Endothelial cell of umbilical vein (primary cell): ENCODE data around the gene UBTD1. TPM values are rescaled to one million over a fixed set of nuclear protein-coding genes. Genes with fewer than 3 reads are reported as not detected.

Experiments used
- BruUV-seq: library from RNA; stranded (reverse); fragments of 400-500 nt; replicated peaks from 2 replicates; lab custom pipeline; 2021; lab: Mats Ljungman, UMichigan
- CTCF ChIA-PET: fragments of 300-600, 350-600 bp; sonication (Branson Sonifier 250); formaldehyde crosslinking; loops from one replicate; lab custom pipeline; 2021; ENCODE audit warnings: antibody characterized with exemption, inconsistent platforms; lab: Charles Lee
- POLR2A ChIA-PET: fragments of 300-600, 350-600 bp; sonication (Branson Sonifier 250); formaldehyde crosslinking; loops from one replicate; lab custom pipeline; 2021; ENCODE audit warnings: antibody characterized with exemption, inconsistent platforms; lab: Charles Lee
- DNase-seq: peaks from one replicate; pipeline ENCODE4 v3.0.0-alpha.2; 2011; ENCODE audit warnings: low read depth, low spot score
- FAIRE-seq: peaks from 2 replicates; lab custom pipeline; 2011; peaks lifted over from hg19 to GRCh38; lab: Jason Lieb, UNC
- H2AFZ ChIP-seq: 2 replicates; pipeline ENCODE4 v1.6.0; 2012; ENCODE audit warnings: low read depth, low read length, control low read depth, inconsistent platforms
- H3K27ac ChIP-seq: 2 replicates; pipeline ENCODE4 v1.5.1; 2011; ENCODE audit warnings: low read depth, mild to moderate bottlenecking, control low read depth, low read length, moderate library complexity; ENCODE audit not compliant: insufficient read depth
- H3K27me3 ChIP-seq, 2 experiments: 2 replicates each; pipeline versions ENCODE4 v1.6.0 to v1.6.1; 2011; ENCODE audit warnings: low read length in 2 of 2, mixed read lengths in 1 of 2; ENCODE audit not compliant: control insufficient read depth in 2 of 2, insufficient read depth in 2 of 2
- H3K36me3 ChIP-seq, 2 experiments: 2 replicates in 1 of 2; 3 replicates in 1 of 2; pipeline ENCODE4 v1.5.1; 2011; ENCODE audit warnings: low read length in 2 of 2, mild to moderate bottlenecking in 1 of 2, moderate library complexity in 1 of 2; ENCODE audit not compliant: control insufficient read depth in 2 of 2, insufficient read depth in 2 of 2; ENCODE audit errors: extremely low read depth in 1 of 2
- H3K4me1 ChIP-seq: 3 replicates; pipeline ENCODE4 v1.5.1; 2011; ENCODE audit warnings: mild to moderate bottlenecking, low read length; ENCODE audit not compliant: control insufficient read depth, insufficient read depth; ENCODE audit errors: extremely low read depth
- H3K4me2 ChIP-seq: 2 replicates; pipeline ENCODE4 v1.6.1; 2011; ENCODE audit warnings: low read length, control low read depth, mixed read lengths; ENCODE audit not compliant: insufficient read depth
- H3K4me3 ChIP-seq, 3 experiments: fragments of 200-600 bp in 1 of 3; sonication (generic), shearing (Covaris generic) in 1 of 3; replicated peaks in 1 of 3; 2 replicates each; pipeline ENCODE4 v1.5.1; 2011 to 2016; ENCODE audit warnings: control low read depth in 3 of 3, low read length in 3 of 3, mild to moderate bottlenecking in 2 of 3, inconsistent platforms in 1 of 3, low read depth in 1 of 3, moderate library complexity in 1 of 3; ENCODE audit not compliant: insufficient read depth in 1 of 3
- H3K79me2 ChIP-seq: 2 replicates; pipeline ENCODE4 v1.6.0; 2012; ENCODE audit warnings: low read length, inconsistent platforms; ENCODE audit not compliant: control insufficient read depth, insufficient read depth
- H3K9ac ChIP-seq: replicated peaks from 2 replicates; pipeline ENCODE3; 2011; ENCODE audit warnings: low read length, control low read depth; ENCODE audit not compliant: insufficient read depth; ENCODE audit errors: extremely low read depth
- H3K9me1 ChIP-seq: replicated peaks from 3 replicates; pipeline ENCODE4 v1.6.0; 2011; ENCODE audit warnings: mild to moderate bottlenecking, low read length; ENCODE audit not compliant: control insufficient read depth, insufficient read depth; ENCODE audit errors: extremely low read depth
- H3K9me3 ChIP-seq: replicated peaks from 2 replicates; pipeline ENCODE4 v1.5.1; 2012; ENCODE audit warnings: low read length, inconsistent platforms; ENCODE audit not compliant: control insufficient read depth, insufficient read depth
- H4K20me1 ChIP-seq: replicated peaks from 2 replicates; pipeline ENCODE3; 2011; ENCODE audit warnings: mild to moderate bottlenecking, low read length; ENCODE audit not compliant: control insufficient read depth, insufficient read depth; ENCODE audit errors: extremely low read depth
- EZH2 ChIP-seq: IDR thresholded peaks from 2 replicates; pipeline ENCODE4 v1.6.1; 2012; ENCODE audit warnings: borderline replicate concordance, low read depth, mild to moderate bottlenecking, moderate library complexity, low read length, inconsistent platforms; ENCODE audit not compliant: severe bottlenecking
- FOS ChIP-seq: IDR thresholded peaks from 2 replicates; pipeline ENCODE4 v1.6.1; 2011; ENCODE audit warnings: mild to moderate bottlenecking, low read length, moderate library complexity, borderline replicate concordance; ENCODE audit not compliant: insufficient read depth
- JUN ChIP-seq: IDR thresholded peaks from 2 replicates; pipeline ENCODE4 v1.6.1; 2011; ENCODE audit warnings: borderline replicate concordance, low read depth; ENCODE audit not compliant: insufficient read length, insufficient read depth
- MAX ChIP-seq: IDR thresholded peaks from 2 replicates; pipeline ENCODE4 v1.6.1; 2011; ENCODE audit not compliant: insufficient read depth, insufficient read length
- MYC ChIP-seq: IDR thresholded peaks from one replicate; pipeline ENCODE4 v1.6.1; 2011; ENCODE audit warnings: mild to moderate bottlenecking, low read depth, low read length
- POLR2A ChIP-seq: IDR thresholded peaks from 2 replicates; pipeline ENCODE4 v1.6.1; 2012; ENCODE audit warnings: low read depth, mild to moderate bottlenecking, control low read depth, low read length
- POLR2AphosphoS5 ChIP-seq: IDR thresholded peaks from 2 replicates; pipeline ENCODE4 v1.6.1; 2012; ENCODE audit warnings: low read depth, mild to moderate bottlenecking, control low read depth, low read length, moderate library complexity; ENCODE audit not compliant: insufficient read depth
- dilution Hi-C: fragments of 300-500 bp; cut with MboI; formaldehyde crosslinking; loops from one replicate; pipeline ENCODE4 v1.15.0; 2019; ENCODE audit warnings: low sequenced_read_pairs; ENCODE audit not compliant: extremely low pct_ligation_motif_present
- intact Hi-C: fragments of 100-400 bp; cut with micrococcal nuclease; formaldehyde crosslinking; loops from one replicate; pipeline ENCODE4 v1.10.0; 2022
- polyA plus RNA-seq, 4 experiments: library from polyadenylated mRNA; depleted of rRNA in 3 of 4; stranded (reverse) in 3 of 4; unstranded in 1 of 4; fragments of >200 nt; gene quantifications; 2 replicates each; pipeline versions ENCODE4 v1.2.1 to v1.2.3, GENCODE V29; 2011 to 2012; ENCODE audit warnings: missing spikeins in 1 of 4
- total RNA-seq: library from RNA; stranded (reverse); gene quantifications from 2 replicates; pipeline ENCODE4 v1.2.3, GENCODE V29; 2021
- TF ChIP-seq, protein P1 (sequence below), 2 donors: IDR thresholded peaks; 1 replicate in 1 of 2; 2 replicates in 1 of 2; pipeline ENCODE4 v1.5.1; 2011; ENCODE audit warnings: low read length in 2 of 2, mild to moderate bottlenecking in 2 of 2, moderate library complexity in 2 of 2, control low read depth in 1 of 2, inconsistent platforms in 1 of 2, low read depth in 1 of 2; ENCODE audit not compliant: insufficient read depth in 1 of 2; ENCODE audit errors: extremely low read depth in 1 of 2

Gene UBTD1
- total and polyA plus RNA-seq, 2 donors (not counting 3 experiments of a cell fraction or from before 2014, with no cell fraction given), result 42.6 to 63.7 TPM

DNA sequence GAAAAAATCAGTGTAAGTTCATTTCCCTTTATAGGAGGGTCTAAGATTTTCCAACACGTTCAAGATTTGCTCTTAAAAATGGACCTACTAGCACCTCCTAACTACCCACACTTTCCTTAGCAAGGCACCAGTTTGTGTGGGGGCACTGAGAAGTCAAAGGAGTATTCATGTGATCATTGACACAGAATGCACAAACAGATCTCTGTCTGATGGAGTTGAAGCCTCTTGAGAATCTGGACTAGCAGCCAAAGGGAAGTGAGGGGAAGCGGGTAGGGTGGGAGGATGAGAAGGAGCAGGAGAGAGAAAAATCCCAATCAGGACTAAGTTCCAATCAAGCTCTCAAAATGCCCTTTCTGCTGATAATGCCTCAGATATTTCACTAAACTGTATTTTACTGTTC lies 4.6 kb upstream of the UBTD1 start:
- no peak for FAIRE-seq
- intact Hi-C loops, result loop anchor here (10.0 kb wide), 1 partner anchor 241 kb away; the partner anchor contains the start of gene ZFYVE27
- CTCF ChIA-PET, result interaction anchor here (0.7 to 2.0 kb wide), 3 partner anchors 11 to 59 kb away, joined by 3 to 12 read pairs (median 3); no protein-coding TSS in a partner anchor

More for the DNA sequence above, 4.6 kb upstream of the UBTD1 start:
- H2AFZ ChIP-seq, result no peak overlapping the region
- no peak overlapping the region for H3K27ac ChIP-seq
- H4K20me1 ChIP-seq, result peaks cover 2% of the 10 kb centered on the region
- POLR2A ChIA-PET, result no interaction called here
- H3K4me1 ChIP-seq, result peaks cover 21% of the 10 kb centered on the region
- H3K4me2 ChIP-seq, result no peak overlapping the region
- H3K4me3 ChIP-seq, result no peak overlapping the region
- H3K9ac ChIP-seq, result no peak overlapping the region
- TF ChIP-seq MYC (no peak), EZH2 (no peak), POLR2AphosphoS5 (no peak), FOS (no peak), POLR2A (no peak), MAX (no peak), JUN (no peak)
- TF ChIP-seq, protein P1, sequence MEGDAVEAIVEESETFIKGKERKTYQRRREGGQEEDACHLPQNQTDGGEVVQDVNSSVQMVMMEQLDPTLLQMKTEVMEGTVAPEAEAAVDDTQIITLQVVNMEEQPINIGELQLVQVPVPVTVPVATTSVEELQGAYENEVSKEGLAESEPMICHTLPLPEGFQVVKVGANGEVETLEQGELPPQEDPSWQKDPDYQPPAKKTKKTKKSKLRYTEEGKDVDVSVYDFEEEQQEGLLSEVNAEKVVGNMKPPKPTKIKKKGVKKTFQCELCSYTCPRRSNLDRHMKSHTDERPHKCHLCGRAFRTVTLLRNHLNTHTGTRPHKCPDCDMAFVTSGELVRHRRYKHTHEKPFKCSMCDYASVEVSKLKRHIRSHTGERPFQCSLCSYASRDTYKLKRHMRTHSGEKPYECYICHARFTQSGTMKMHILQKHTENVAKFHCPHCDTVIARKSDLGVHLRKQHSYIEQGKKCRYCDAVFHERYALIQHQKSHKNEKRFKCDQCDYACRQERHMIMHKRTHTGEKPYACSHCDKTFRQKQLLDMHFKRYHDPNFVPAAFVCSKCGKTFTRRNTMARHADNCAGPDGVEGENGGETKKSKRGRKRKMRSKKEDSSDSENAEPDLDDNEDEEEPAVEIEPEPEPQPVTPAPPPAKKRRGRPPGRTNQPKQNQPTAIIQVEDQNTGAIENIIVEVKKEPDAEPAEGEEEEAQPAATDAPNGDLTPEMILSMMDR (IDR thresholded peaks at IDR 0.05; ENCODE audit: extremely low read depth in 1 of 2, insufficient read depth in 1 of 2, low read depth in 1 of 2, low read length in 2 of 2), result no peak
- no peaks in the 10 kb centered on the region for H3K27me3 ChIP-seq
- H3K9me3 ChIP-seq, result no peaks in the 10 kb centered on the region
- dilution Hi-C loops, result no loop called here
- no peaks in the 10 kb centered on the region for H3K9me1 ChIP-seq
- no TSS peak for BruUV-seq
- peaks cover 84% of the 10 kb centered on the region for H3K79me2 ChIP-seq
- peak; percentile 15 for DNase-seq
- H3K36me3 ChIP-seq, result no peaks in the 10 kb centered on the region
